ENCODE data around the gene HACL1.
"Not testable (repeated sequence)": the region's sequence is repeated elsewhere in the genome, so short reads cannot be mapped to it uniquely, and the experiment has no call there.

HACL1 gene

GRCh38 chr3:15542614-15543013 lies 58.8 kb downstream of the HACL1 start:
- Histone ChIP-seq H3K27me3 (ENCODE audit: control insufficient read depth, insufficient read depth, low read length) (no peaks in the 10 kb centered on the region), H3K9ac (ENCODE audit: low read depth, low read length) (no peak overlapping the region), H3K27ac (ENCODE audit: low read depth, low read length) (no peak overlapping the region), H3K36me3 (ENCODE audit: control insufficient read depth, insufficient read depth, low read length) (no peaks in the 10 kb centered on the region), H3K9me3 (ENCODE audit: control insufficient read depth, insufficient read depth, low read length) (no peaks in the 10 kb centered on the region), H3K4me1 (ENCODE audit: control insufficient read depth, insufficient read depth, low read length) (no peaks in the 10 kb centered on the region), H3K4me3 (ENCODE audit: low read depth, low read length) (no peak overlapping the region)

GRCh38 chr3:15541371-15541770 lies 60.0 kb downstream of the HACL1 start:
- Histone ChIP-seq H3K36me3 (ENCODE audit: control insufficient read depth, insufficient read depth, low read length) (no peaks in the 10 kb centered on the region), H3K9ac (ENCODE audit: low read depth, low read length) (no peak overlapping the region), H3K4me1 (ENCODE audit: control insufficient read depth, insufficient read depth, low read length) (no peaks in the 10 kb centered on the region), H3K9me3 (ENCODE audit: control insufficient read depth, insufficient read depth, low read length) (no peaks in the 10 kb centered on the region), H3K4me3 (ENCODE audit: low read depth, low read length) (no peak overlapping the region), H3K27me3 (ENCODE audit: control insufficient read depth, insufficient read depth, low read length) (no peaks in the 10 kb centered on the region), H3K27ac (ENCODE audit: low read depth, low read length) (no peak overlapping the region)

GRCh38 chr3:15539066-15539465 lies 62.3 kb downstream of the HACL1 start:
- H3K27me3 ChIP-seq (ENCODE audit: control insufficient read depth, insufficient read depth, low read length), result no peaks in the 10 kb centered on the region
- H3K9ac ChIP-seq (ENCODE audit: low read depth, low read length), result no peak overlapping the region
- no peaks in the 10 kb centered on the region for H3K4me1 ChIP-seq (ENCODE audit: control insufficient read depth, insufficient read depth, low read length)

GRCh38 chr3:15538345-15538744 lies 63.0 kb downstream of the HACL1 start:
- no peaks in the 10 kb centered on the region for H3K9me3 ChIP-seq (ENCODE audit: control insufficient read depth, insufficient read depth, low read length)
- no peaks in the 10 kb centered on the region for H3K36me3 ChIP-seq (ENCODE audit: control insufficient read depth, insufficient read depth, low read length)
- H3K27ac ChIP-seq (ENCODE audit: low read depth, low read length), result no peak overlapping the region
- H3K9ac ChIP-seq (ENCODE audit: low read depth, low read length), result no peak overlapping the region
- H3K4me3 ChIP-seq (ENCODE audit: low read depth, low read length), result no peak overlapping the region
- H3K4me1 ChIP-seq (ENCODE audit: control insufficient read depth, insufficient read depth, low read length), result no peaks in the 10 kb centered on the region
- H3K27me3 ChIP-seq (ENCODE audit: control insufficient read depth, insufficient read depth, low read length), result no peaks in the 10 kb centered on the region

More at GRCh38 chr3:15539066-15539465, 62.3 kb downstream of the HACL1 start:
- Histone ChIP-seq H3K9me3 (ENCODE audit: control insufficient read depth, insufficient read depth, low read length) (no peaks in the 10 kb centered on the region), H3K4me3 (ENCODE audit: low read depth, low read length) (no peak overlapping the region), H3K27ac (ENCODE audit: low read depth, low read length) (no peak overlapping the region), H3K36me3 (ENCODE audit: control insufficient read depth, insufficient read depth, low read length) (no peaks in the 10 kb centered on the region)

GRCh38 chr3:15536856-15537255 lies 64.5 kb downstream of the HACL1 start:
- Histone ChIP-seq H3K9me3 (ENCODE audit: control insufficient read depth, insufficient read depth, low read length) (no peaks in the 10 kb centered on the region), H3K27me3 (ENCODE audit: control insufficient read depth, insufficient read depth, low read length) (no peaks in the 10 kb centered on the region), H3K9ac (ENCODE audit: low read depth, low read length) (no peak overlapping the region), H3K27ac (ENCODE audit: low read depth, low read length) (no peak overlapping the region), H3K4me1 (ENCODE audit: control insufficient read depth, insufficient read depth, low read length) (no peaks in the 10 kb centered on the region), H3K4me3 (ENCODE audit: low read depth, low read length) (no peak overlapping the region), H3K36me3 (ENCODE audit: control insufficient read depth, insufficient read depth, low read length) (no peaks in the 10 kb centered on the region)

- H3K27ac ChIP-seq (ENCODE audit: low read depth, low read length), result no peak overlapping the region
- no peaks in the 10 kb centered on the region for H3K27me3 ChIP-seq (ENCODE audit: control insufficient read depth, insufficient read depth, low read length)
- no peak overlapping the region for H3K4me3 ChIP-seq (ENCODE audit: low read depth, low read length)
- H3K9ac ChIP-seq (ENCODE audit: low read depth, low read length), result no peak overlapping the region
- no peaks in the 10 kb centered on the region for H3K9me3 ChIP-seq (ENCODE audit: control insufficient read depth, insufficient read depth, low read length)
- H3K36me3 ChIP-seq (ENCODE audit: control insufficient read depth, insufficient read depth, low read length), result no peaks in the 10 kb centered on the region
- H3K4me1 ChIP-seq (ENCODE audit: control insufficient read depth, insufficient read depth, low read length), result no peaks in the 10 kb centered on the region
These were observed 65.6 kb downstream of the HACL1 start for GRCh38 chr3:15535732-15536131.

- not testable (repeated sequence) for H3K36me3 ChIP-seq (ENCODE audit: control insufficient read depth, insufficient read depth, low read length)
These were observed 68.8 kb downstream of the HACL1 start for GRCh38 chr3:15532614-15533013.

GRCh38 chr3:15531346-15531745 lies 70.0 kb downstream of the HACL1 start:
- H3K9me3 ChIP-seq (ENCODE audit: control insufficient read depth, insufficient read depth, low read length), result no peaks in the 10 kb centered on the region
- H3K27me3 ChIP-seq (ENCODE audit: control insufficient read depth, insufficient read depth, low read length), result no peaks in the 10 kb centered on the region
- H3K27ac ChIP-seq (ENCODE audit: low read depth, low read length), result no peak overlapping the region
- H3K36me3 ChIP-seq (ENCODE audit: control insufficient read depth, insufficient read depth, low read length), result no peaks in the 10 kb centered on the region
- no peaks in the 10 kb centered on the region for H3K4me1 ChIP-seq (ENCODE audit: control insufficient read depth, insufficient read depth, low read length)
- H3K9ac ChIP-seq (ENCODE audit: low read depth, low read length), result no peak overlapping the region
- no peak overlapping the region for H3K4me3 ChIP-seq (ENCODE audit: low read depth, low read length)

More at GRCh38 chr3:15532614-15533013, 68.8 kb downstream of the HACL1 start:
- not testable (repeated sequence) for H3K27ac ChIP-seq (ENCODE audit: low read depth, low read length); H3K4me3 ChIP-seq (ENCODE audit: low read depth, low read length); H3K27me3 ChIP-seq (ENCODE audit: control insufficient read depth, insufficient read depth, low read length); H3K4me1 ChIP-seq (ENCODE audit: control insufficient read depth, insufficient read depth, low read length); H3K9me3 ChIP-seq (ENCODE audit: control insufficient read depth, insufficient read depth, low read length); H3K9ac ChIP-seq (ENCODE audit: low read depth, low read length)

- Histone ChIP-seq H3K27me3 (ENCODE audit: control insufficient read depth, insufficient read depth, low read length) (no peaks in the 10 kb centered on the region), H3K36me3 (ENCODE audit: control insufficient read depth, insufficient read depth, low read length) (no peaks in the 10 kb centered on the region), H3K9me3 (ENCODE audit: control insufficient read depth, insufficient read depth, low read length) (no peaks in the 10 kb centered on the region), H3K27ac (ENCODE audit: low read depth, low read length) (no peak overlapping the region), H3K9ac (ENCODE audit: low read depth, low read length) (no peak overlapping the region), H3K4me1 (ENCODE audit: control insufficient read depth, insufficient read depth, low read length) (no peaks in the 10 kb centered on the region), H3K4me3 (ENCODE audit: low read depth, low read length) (no peak overlapping the region)
These were observed 72.4 kb downstream of the HACL1 start for GRCh38 chr3:15528854-15529537.

- H3K36me3 ChIP-seq (ENCODE audit: control insufficient read depth, insufficient read depth, low read length), result no peaks in the 10 kb centered on the region
- H3K9me3 ChIP-seq (ENCODE audit: control insufficient read depth, insufficient read depth, low read length), result no peaks in the 10 kb centered on the region
- 0 out of 2 replicates have a peak, but pooled peaks cover under 1% of the 10 kb centered on the region for H3K4me1 ChIP-seq (ENCODE audit: control insufficient read depth, insufficient read depth, low read length)
- no peak overlapping the region for H3K9ac ChIP-seq (ENCODE audit: low read depth, low read length)
- peaks cover 16% of the 10 kb centered on the region; the same call in 1 of the 2 replicates for H3K27me3 ChIP-seq (ENCODE audit: control insufficient read depth, insufficient read depth, low read length)
- H3K4me3 ChIP-seq (ENCODE audit: low read depth, low read length), result no peak overlapping the region
- H3K27ac ChIP-seq (ENCODE audit: low read depth, low read length), result no peak overlapping the region
These were observed 74.3 kb downstream of the HACL1 start for GRCh38 chr3:15527031-15527459.

GRCh38 chr3:15525790-15526189 lies 75.6 kb downstream of the HACL1 start:
- H3K36me3 ChIP-seq (ENCODE audit: control insufficient read depth, insufficient read depth, low read length), result no peaks in the 10 kb centered on the region
- no peak overlapping the region for H3K9ac ChIP-seq (ENCODE audit: low read depth, low read length)
- peaks cover 16% of the 10 kb centered on the region; the same call in 1 of the 2 replicates for H3K27me3 ChIP-seq (ENCODE audit: control insufficient read depth, insufficient read depth, low read length)
- H3K9me3 ChIP-seq (ENCODE audit: control insufficient read depth, insufficient read depth, low read length), result no peaks in the 10 kb centered on the region
- H3K4me1 ChIP-seq (ENCODE audit: control insufficient read depth, insufficient read depth, low read length), result peaks cover 12% of the 10 kb centered on the region; the same call in 1 of the 2 replicates
- H3K4me3 ChIP-seq (ENCODE audit: low read depth, low read length), result no peak overlapping the region
- no peak overlapping the region for H3K27ac ChIP-seq (ENCODE audit: low read depth, low read length)
